ENCODE results near the gene TRIM46.
"Not testable (repeated sequence)": the region's sequence is repeated elsewhere in the genome, so short reads cannot be mapped to it uniquely, and the experiment has no call there.

The TRIM46 gene

DNA sequence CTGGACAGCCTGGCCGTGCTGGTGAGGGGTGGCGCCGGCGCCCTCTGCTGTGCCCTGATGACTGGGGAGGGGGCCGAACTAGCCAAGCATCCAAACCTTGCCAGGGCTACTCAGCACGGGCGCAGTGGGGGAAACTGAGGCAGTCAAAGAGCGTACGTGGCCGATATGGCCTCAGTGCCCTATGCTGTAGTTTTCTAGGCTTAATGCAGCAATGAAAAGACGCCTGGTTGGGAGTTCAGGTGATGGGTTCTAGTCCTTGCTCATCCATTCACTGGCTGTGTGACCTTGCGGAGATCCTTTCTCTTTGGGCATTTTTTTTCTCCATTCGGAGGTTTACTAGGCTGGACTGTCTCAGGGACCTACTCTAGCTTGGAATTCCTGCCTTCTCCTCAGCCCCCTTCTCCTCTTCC is 35.7 kb downstream of the TRIM46 start:
- Histone ChIP-seq H3K4me3 (ENCODE audit: severe bottlenecking) (peak overlapping the region; percentile 72), H3K27ac (ENCODE audit: poor library complexity, severe bottlenecking) (peak overlapping the region; percentile 73), H3K27me3 (ENCODE audit: insufficient read depth, poor library complexity, severe bottlenecking) (no peaks in the 10 kb centered on the region), H3K9me3 (ENCODE audit: severe bottlenecking) (no peaks in the 10 kb centered on the region), H3K4me1 (ENCODE audit: insufficient read depth, poor library complexity, severe bottlenecking) (peaks cover 3% of the 10 kb centered on the region), H3K36me3 (ENCODE audit: low read depth) (peaks cover 8% of the 10 kb centered on the region; the same call in 1 of the 2 replicates)
- ATAC-seq (ENCODE audit: low read depth): no peak
- TF ChIP-seq CTCF (IDR thresholded peaks at IDR 0.05; ENCODE audit: poor library complexity, severe bottlenecking): no peak
- no peak for DNase-seq (ENCODE audit: low spot score)

DNA sequence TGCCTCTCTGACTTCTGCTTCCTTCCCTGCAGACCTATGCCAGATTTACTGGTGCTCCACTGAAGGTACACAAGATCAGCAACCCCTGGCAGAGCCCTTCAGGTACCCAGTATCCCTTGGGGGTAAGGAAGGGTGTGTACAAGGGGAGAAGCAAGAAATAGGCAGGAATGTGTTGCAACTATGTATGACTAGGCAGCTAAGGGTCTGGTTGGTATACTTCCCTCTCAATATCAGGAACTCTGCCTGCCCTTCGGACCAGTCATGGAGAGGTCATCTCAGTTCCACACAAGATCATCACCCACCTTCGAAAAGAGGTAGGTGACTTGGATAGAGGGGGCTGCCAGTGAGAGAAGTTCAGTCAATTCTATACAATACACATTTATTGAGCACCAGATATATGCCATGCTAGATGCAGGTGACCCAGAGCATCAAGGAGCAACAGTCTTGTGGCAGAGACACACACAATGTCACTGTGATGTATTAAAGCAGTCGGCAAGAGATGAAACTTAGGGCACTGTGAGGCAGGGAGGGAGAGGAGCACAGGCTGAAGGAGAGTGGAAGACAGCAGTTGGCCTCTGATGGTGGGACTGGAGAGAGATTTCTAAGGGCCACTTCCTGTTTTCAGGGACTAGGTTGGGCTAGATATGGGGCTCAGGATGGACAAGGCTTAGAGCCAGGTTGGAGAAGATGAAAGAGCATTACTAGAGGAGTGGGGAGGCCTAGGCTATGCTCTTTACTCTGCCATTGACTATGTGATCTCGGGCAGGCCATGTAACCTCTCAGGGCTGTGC is 36.9 kb downstream of the TRIM46 start:
- H3K4me3 ChIP-seq (ENCODE audit: severe bottlenecking): no peak overlapping the region
- no peaks in the 10 kb centered on the region for H3K27me3 ChIP-seq (ENCODE audit: insufficient read depth, poor library complexity, severe bottlenecking)
- ATAC-seq (ENCODE audit: low read depth): no peak
- no peak for DNase-seq (ENCODE audit: low spot score)
- peak overlapping the region; percentile 73 for H3K27ac ChIP-seq (ENCODE audit: poor library complexity, severe bottlenecking)
- H3K9me3 ChIP-seq (ENCODE audit: severe bottlenecking): no peaks in the 10 kb centered on the region
- no peak for TF ChIP-seq CTCF (IDR thresholded peaks at IDR 0.05; ENCODE audit: poor library complexity, severe bottlenecking)
- H3K4me1 ChIP-seq (ENCODE audit: insufficient read depth, poor library complexity, severe bottlenecking): peaks cover 3% of the 10 kb centered on the region
- H3K36me3 ChIP-seq (ENCODE audit: low read depth): peaks cover 8% of the 10 kb centered on the region; the same call in 1 of the 2 replicates

DNA sequence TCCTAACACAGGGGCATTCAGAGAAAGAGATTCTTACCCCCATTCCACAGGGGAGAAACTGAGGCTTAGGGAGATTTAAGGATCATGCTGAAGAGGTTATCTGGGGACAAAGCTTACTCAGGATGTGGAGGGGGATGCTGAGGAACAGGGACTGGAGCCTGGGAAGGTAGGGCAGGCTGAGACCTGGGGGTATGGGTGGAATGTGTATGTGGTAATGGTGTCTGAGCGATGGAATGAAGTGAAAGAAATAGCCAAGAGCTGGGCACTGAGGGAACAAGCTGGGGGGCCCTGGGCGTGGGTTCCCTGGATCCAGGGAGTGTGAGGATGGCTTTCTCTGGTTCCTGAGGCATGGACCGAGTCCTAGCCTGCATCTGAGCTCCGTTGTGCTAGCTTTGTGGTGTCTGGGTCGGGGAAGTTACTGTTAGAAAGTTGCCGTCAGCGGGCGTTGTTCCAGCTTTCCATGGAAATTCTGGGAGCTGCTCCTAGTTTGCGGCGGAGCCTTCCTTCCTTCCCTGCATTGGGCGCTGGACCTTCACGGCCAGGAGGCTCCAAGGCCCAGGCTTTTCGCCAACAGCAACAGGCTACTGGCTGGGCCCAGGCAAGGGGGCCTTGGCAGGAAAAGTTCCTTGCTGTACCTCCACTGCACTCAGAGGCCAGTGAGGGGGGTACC is 37.9 kb downstream of the TRIM46 start:
- not testable (repeated sequence) for ATAC-seq (ENCODE audit: low read depth); H3K4me3 ChIP-seq (ENCODE audit: severe bottlenecking); DNase-seq (ENCODE audit: low spot score); H3K27me3 ChIP-seq (ENCODE audit: insufficient read depth, poor library complexity, severe bottlenecking); H3K36me3 ChIP-seq (ENCODE audit: low read depth); H3K4me1 ChIP-seq (ENCODE audit: insufficient read depth, poor library complexity, severe bottlenecking); H3K9me3 ChIP-seq (ENCODE audit: severe bottlenecking); H3K27ac ChIP-seq (ENCODE audit: poor library complexity, severe bottlenecking)

- not testable (repeated sequence) for H3K36me3 ChIP-seq (ENCODE audit: low read depth); DNase-seq (ENCODE audit: low spot score); H3K27me3 ChIP-seq (ENCODE audit: insufficient read depth, poor library complexity, severe bottlenecking); ATAC-seq (ENCODE audit: low read depth); H3K4me1 ChIP-seq (ENCODE audit: insufficient read depth, poor library complexity, severe bottlenecking); H3K27ac ChIP-seq (ENCODE audit: poor library complexity, severe bottlenecking); H3K4me3 ChIP-seq (ENCODE audit: severe bottlenecking); H3K9me3 ChIP-seq (ENCODE audit: severe bottlenecking)
These were observed 38.4 kb downstream of the TRIM46 start for GRCh38 chr1:155212051-155212440.

DNA sequence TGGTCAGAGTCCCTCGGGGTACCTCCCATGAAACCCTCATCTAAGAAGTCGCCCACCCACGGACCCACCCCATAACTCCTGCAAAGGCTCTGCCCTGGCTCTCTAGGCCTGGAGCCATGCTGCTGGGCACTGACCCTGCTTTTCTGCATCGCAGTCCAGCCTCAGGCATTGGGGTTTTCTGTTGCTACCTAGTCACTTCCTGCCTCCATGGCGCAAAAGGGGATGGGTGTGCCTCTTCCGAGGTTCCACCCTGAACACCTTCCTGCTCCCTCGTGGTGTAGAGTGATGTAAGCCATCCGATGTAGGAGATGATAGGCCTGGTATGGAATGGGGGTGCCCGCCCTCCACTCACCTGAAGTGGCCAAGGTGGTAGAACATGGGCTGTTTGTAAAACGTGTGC is 41.1 kb downstream of the TRIM46 start:
- not testable (repeated sequence) for H3K4me3 ChIP-seq (ENCODE audit: severe bottlenecking); H3K27me3 ChIP-seq (ENCODE audit: insufficient read depth, poor library complexity, severe bottlenecking); H3K36me3 ChIP-seq (ENCODE audit: low read depth)

DNA sequence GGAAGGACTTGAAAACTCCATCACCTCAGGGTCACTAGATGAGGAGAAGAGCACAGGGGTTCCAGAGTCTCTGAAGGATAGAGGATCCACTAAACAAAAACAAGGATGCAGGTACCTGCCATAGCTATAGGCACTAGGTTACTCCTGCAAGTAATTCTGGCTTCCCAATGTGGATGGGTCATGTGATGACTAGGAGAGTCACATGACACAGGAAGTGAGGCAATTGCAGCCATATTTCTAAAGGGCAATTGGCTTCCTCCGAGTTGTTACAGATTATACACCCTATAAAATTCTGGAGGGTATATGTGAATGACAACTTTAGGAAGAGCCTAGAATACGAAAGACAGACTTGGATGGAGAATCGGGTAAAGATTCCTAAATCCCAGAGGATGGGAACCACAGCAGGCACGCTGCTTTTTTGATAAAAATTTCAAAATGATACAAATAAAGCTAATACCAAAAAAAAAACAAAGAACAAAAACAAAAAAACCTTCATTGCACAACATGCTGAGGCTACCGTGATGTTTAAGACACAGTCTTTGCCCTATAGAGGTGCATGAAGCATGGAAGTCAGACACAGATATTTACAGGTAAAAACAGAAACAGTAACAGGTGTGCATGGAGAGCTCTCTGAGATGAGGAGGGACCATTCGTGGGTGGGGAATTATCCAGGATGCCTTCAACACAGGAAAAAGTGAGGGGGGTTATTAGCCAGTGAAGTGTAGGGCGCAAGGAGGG is 45.4 kb downstream of the TRIM46 start:
- Histone ChIP-seq H3K27ac (ENCODE audit: poor library complexity, severe bottlenecking) (no peak overlapping the region), H3K9me3 (ENCODE audit: severe bottlenecking) (no peaks in the 10 kb centered on the region), H3K36me3 (ENCODE audit: low read depth) (no peaks in the 10 kb centered on the region), H3K4me3 (ENCODE audit: severe bottlenecking) (no peak overlapping the region), H3K4me1 (ENCODE audit: insufficient read depth, poor library complexity, severe bottlenecking) (no peaks in the 10 kb centered on the region), H3K27me3 (ENCODE audit: insufficient read depth, poor library complexity, severe bottlenecking) (no peaks in the 10 kb centered on the region)
- DNase-seq (ENCODE audit: low spot score) (no peak), ATAC-seq (ENCODE audit: low read depth) (no peak)
- TF ChIP-seq CTCF (IDR thresholded peaks at IDR 0.05; ENCODE audit: poor library complexity, severe bottlenecking): no peak

More for the DNA sequence above, 41.1 kb downstream of the TRIM46 start:
- not testable (repeated sequence) for H3K4me1 ChIP-seq (ENCODE audit: insufficient read depth, poor library complexity, severe bottlenecking); DNase-seq (ENCODE audit: low spot score); H3K9me3 ChIP-seq (ENCODE audit: severe bottlenecking); H3K27ac ChIP-seq (ENCODE audit: poor library complexity, severe bottlenecking)
- ATAC-seq (ENCODE audit: low read depth): 0 out of 3 replicates have a peak, but pooled peaks have one; percentile 7
